Nucleus accumbens (tissue), 56 donors: ENCODE data around the gene GALNT9.

Experiments
- DNase-seq, 56 donors: peaks; one replicate each; lab custom pipeline; 2025; lab: John Stamatoyannopoulos, UW

GALNT9 gene

GRCh38 chr12:132165584-132165983 lies 163.8 kb downstream of the GALNT9 start:
- DNase-seq, result no peak

GRCh38 chr12:132164426-132164825 lies 165.0 kb downstream of the GALNT9 start:
- no peak for DNase-seq

- no peak for DNase-seq
Measured at GRCh38 chr12:132163911-132164288, 165.5 kb downstream of the GALNT9 start.

- DNase-seq, result peak in 1 of 56 donors; percentile 32
Measured at GRCh38 chr12:132163041-132163910, 166.1 kb downstream of the GALNT9 start.

DNA sequence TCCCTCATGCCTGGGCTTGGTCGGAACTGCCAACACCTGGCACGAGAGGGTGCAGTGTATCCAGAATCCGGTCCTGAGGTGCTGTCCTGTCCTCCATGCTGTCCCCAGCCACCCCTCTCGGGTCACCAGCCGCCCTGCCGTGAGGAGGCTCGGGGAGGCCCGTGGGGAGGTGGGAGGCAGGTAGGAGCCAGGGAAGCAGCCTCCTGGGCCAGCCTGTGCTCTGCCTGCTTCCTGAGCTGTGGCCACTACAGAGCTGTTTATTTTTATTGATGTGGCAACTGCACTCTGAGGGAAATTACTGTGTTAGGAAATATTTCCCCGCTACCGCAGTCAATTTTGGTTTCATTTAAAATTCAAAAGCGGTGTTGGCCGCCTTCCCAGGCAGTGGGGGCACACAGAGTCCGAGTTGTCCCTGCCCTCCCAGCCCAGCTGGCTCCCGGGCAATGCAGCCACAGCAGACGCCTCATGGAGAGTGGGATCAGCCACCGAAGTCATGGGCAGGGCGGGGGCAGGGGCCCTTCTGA lies 166.8 kb downstream of the GALNT9 start:
- DNase-seq, result peak in 16 of 56 donors; percentile 2 to 60 (median 24)

DNA sequence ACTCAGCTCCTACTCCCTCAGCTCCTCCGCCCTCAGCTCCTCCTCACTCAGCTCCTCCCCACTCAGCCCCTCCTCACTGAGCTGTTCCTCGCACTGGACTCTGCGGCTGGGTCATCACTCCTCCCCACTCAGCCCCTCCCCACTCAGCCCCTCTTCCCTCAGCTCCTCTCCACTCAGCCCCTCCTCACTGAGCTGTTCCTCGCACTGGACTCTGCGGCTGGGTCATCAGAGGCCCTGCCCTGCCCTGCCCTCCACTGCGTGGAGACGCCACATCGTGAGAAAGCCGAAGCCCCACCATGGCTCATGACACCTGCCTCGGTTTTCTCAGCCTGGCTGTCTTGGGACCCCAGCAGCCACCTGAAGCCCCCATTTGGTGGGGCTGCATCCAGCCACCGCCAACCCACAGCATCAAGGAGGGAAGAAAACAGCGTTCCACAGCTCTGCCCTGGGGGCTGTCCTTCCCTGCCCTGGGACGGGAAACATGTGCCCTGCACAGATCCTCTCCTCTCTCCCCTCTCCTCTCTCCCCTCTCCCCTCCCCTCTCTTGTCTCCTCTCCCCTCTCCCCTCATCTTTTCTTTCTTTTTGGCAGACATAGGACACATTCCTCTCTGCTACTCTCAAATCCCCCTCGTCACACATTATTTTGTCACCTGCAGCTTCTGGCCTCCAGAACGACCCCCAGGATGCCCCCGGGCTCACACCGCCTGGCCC lies 167.4 kb downstream of the GALNT9 start:
- DNase-seq, result peak in 1 of 56 donors; percentile 6

- no peak for DNase-seq
Measured at GRCh38 chr12:132161036-132161781, 168.2 kb downstream of the GALNT9 start.

- DNase-seq, result no peak
Measured at GRCh38 chr12:132160601-132161035, 168.8 kb downstream of the GALNT9 start.

DNA sequence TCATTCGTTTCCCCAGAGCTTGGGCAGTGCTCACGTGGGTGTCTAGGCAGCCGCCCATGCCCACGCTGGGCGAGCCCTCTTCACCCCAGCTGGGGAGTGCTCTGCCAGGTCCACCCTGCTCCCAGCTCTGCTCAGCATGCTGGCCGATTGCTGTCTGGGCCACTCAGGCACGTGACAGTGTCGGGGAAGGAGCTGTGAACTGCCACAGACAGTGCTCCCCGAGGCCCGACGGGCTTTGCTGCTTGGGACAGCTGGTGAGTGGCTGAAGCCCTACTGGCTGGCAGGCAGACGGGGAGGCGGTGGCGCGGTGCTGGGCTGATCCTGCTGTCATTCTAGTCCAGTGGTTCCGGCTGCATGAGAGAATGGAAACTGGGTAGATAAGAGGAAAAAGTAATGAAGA lies 169.4 kb downstream of the GALNT9 start:
- DNase-seq, result no peak

- DNase-seq, result no peak
Measured at GRCh38 chr12:132159555-132160003, 169.8 kb downstream of the GALNT9 start.

GRCh38 chr12:132158677-132159554 lies 170.5 kb downstream of the GALNT9 start:
- DNase-seq, result no peak

GRCh38 chr12:132157733-132158409 lies 171.5 kb downstream of the GALNT9 start:
- no peak for DNase-seq

- no peak for DNase-seq
Measured at GRCh38 chr12:132156573-132157325, 172.6 kb downstream of the GALNT9 start.

GRCh38 chr12:132155771-132156572 lies 173.4 kb downstream of the GALNT9 start:
- DNase-seq, result no peak

GRCh38 chr12:132154941-132155770 lies 174.2 kb downstream of the GALNT9 start:
- no peak for DNase-seq

DNA sequence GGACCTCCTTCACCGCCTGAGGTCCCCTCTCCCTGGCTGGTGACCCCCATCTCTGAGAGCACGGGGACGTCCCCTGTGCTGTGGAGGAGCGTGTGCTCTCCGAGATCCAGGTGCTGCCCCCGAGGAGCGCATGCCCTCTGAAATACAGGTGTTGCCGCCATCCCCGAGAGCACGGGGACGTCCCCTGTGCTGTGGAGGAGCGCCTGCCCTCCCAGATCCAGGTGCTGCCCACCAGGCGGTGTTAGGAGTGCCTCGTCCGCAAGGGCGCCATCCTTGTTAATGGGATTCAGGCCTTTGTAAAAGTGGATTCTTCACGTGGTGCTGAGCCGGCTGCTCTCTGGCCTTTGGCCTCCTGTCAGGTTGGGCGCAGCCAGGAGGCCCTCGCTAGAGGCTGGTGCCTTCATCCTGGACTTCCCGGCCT lies 175.0 kb downstream of the GALNT9 start:
- no peak for DNase-seq
